ENCODE measurements around the gene ACOT4.
"Not testable (repeated sequence)": the region's sequence is repeated elsewhere in the genome, so short reads cannot be mapped to it uniquely, and the experiment has no call there.

The ACOT4 gene

DNA sequence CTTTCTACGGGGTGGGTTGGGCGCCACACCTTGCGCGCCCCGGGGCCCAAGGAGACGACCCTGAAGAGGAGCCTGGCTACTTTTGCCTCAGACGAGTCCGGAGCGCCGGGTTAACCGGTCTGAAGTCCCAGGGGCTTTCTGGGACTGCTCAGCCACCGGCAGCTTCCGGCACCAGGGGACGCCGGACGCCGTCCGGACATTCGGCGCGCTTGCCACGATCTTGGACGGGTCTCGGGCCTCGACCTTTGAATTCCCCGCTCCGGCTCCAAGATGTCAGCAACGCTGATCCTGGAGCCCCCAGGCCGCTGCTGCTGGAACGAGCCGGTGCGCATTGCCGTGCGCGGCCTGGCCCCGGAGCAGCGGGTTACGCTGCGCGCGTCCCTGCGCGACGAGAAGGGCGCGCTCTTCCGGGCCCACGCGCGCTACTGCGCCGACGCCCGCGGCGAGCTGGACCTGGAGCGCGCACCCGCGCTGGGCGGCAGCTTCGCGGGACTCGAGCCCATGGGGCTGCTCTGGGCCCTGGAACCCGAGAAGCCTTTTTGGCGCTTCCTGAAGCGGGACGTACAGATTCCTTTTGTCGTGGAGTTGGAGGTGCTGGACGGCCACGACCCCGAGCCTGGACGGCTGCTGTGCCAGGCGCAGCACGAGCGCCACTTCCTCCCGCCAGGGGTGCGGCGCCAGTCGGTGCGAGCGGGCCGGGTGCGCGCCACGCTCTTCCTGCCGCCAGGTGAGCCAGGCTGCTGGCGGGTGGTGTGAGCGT, at the start of gene ACOT4:
Gene ACOT4, plus strand, starts transcription at position 184 of the 760 bp plus-strand sequence. Its CDS starts 87 bp downstream, at position 271.
- no peak for DNase-seq

DNA sequence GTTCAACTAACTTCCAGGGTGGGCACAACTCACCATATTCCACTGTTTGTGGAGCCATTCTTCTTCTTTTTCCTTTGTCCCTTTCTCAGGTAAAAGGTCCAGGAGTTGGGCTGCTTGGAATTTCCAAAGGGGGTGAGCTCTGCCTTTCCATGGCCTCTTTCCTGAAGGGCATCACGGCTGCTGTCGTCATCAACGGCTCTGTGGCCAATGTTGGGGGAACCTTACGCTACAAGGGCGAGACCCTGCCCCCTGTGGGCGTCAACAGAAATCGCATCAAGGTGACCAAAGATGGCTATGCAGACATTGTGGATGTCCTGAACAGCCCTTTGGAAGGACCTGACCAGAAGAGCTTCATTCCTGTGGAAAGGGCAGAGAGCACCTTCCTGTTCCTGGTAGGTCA, 48.7 kb upstream of the ACOT4 start:
- not testable (repeated sequence) for DNase-seq

- DNase-seq, result not testable (repeated sequence)
Observed at GRCh38 chr14:73545353-73545752, 46.3 kb upstream of the ACOT4 start.

DNA sequence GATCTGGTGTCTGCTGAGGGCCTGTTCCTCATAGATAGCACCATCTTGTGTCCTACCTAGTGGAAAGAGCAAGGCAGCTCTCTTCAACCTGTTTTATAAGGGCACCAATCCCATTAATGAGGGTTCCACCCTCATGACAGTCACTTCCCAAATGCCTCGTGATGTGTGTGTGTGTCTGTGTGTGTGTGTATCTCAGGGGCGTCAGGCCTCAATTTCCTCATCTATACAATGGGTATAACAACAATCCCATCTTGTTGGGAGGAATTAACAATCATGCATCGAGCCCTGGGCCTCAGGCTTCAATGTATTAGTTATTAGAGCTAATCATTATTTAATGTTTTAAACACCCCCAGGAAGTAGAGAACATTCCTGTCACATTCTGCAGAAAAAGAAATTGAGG, 42.6 kb upstream of the ACOT4 start:
- not testable (repeated sequence) for DNase-seq

GRCh38 chr14:73549889-73550524, 41.7 kb upstream of the ACOT4 start:
- DNase-seq, result not testable (repeated sequence)

GRCh38 chr14:73553845-73554244, 37.8 kb upstream of the ACOT4 start:
- DNase-seq, result no peak

GRCh38 chr14:73557201-73557600, 34.5 kb upstream of the ACOT4 start:
- DNase-seq, result not testable (repeated sequence)

DNA sequence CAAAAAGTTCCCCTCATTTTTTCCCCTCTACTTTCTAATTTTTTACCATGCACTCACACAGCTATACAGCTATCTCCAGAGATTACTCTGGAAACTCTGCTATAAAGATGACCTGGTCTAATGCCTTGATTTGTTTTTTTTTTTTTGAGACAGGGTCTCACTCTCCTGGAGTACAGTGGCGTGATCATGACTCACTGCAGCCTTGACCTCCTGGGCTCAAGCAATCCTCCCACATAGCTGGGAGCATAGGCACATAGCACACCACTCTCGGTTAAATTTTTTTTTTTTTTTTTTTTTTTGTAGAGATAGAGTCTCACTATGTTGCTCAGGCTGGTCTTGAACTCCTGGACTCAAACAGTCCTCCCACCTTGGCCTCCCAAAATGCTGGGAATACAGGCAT, 33.4 kb upstream of the ACOT4 start:
- DNase-seq, result not testable (repeated sequence)

DNA sequence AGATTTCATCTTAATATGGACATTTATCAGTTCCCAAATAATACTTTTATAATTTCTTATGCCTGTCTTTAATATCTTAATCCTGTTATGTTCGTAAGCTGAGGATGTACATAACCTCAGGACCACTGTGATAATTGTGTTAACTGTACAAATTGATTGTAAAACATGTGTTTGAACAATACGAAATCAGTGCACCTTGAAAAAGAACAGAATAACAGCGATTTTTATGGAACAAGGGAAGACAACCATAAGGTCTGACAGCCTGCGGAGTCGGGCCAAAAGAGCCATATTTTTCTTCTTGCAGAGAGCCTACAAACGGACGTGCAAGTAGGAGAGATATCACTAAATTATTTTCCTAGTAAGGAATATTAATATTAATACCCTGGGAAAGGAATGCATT, 29.4 kb upstream of the ACOT4 start:
- not testable (repeated sequence) for DNase-seq

- DNase-seq, result not testable (repeated sequence)
Observed at GRCh38 chr14:73562696-73563095, 29.0 kb upstream of the ACOT4 start.

DNA sequence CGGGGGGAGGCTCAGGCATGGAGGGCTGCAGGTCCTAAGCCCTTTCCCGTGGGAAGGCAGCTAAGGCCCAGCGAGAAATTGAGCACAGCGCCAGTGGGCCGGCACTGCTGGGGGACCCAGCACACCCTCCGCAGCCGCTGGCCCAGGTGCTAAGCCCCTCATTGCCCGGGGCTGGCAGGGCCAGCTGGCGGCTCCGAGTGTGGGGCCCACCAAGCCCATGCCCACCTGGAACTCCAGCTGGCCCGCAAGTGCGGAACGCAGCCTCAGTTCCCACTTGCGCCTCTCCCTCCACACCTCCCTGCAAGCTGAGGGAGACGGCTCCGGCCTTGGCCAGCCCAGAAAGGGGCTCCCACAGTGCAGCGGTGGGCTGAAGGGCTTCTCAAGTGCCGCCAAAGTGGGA, 25.2 kb upstream of the ACOT4 start:
- not testable (repeated sequence) for DNase-seq

- DNase-seq, result not testable (repeated sequence)
Observed at GRCh38 chr14:73566935-73567334, 24.7 kb upstream of the ACOT4 start.

- no peak for DNase-seq
Observed at GRCh38 chr14:73567358-73567757, 24.3 kb upstream of the ACOT4 start.

GRCh38 chr14:73567951-73568885, 23.5 kb upstream of the ACOT4 start:
- DNase-seq, result no peak

GRCh38 chr14:73568886-73569184, 22.8 kb upstream of the ACOT4 start:
- not testable (repeated sequence) for DNase-seq

DNA sequence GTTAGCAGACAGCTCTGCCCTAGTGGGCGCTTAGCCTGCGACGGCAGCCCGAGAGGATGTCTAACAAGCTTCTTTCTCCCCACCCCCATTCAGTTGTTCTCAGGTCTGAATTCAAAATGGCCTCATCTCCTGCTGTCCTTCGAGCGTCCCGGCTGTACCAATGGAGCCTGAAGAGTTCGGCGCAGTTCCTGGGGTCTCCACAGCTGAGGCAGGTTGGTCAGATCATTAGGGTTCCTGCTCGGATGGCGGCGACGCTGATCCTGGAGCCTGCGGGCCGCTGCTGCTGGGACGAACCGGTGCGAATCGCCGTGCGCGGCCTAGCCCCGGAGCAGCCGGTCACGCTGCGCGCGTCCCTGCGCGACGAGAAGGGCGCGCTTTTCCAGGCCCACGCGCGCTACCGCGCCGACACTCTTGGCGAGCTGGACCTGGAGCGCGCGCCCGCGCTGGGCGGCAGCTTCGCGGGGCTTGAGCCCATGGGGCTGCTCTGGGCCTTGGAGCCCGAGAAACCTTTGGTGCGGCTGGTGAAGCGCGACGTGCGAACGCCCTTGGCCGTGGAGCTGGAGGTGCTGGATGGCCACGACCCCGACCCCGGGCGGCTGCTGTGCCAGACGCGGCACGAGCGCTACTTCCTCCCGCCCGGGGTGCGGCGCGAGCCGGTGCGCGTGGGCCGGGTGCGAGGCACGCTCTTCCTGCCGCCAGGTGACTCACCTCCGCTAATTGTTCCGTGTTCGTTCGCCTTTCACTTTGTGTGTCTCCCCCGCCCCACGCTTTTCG, 22.3 kb upstream of the ACOT4 start, which contains the start of gene ACOT2:
Gene ACOT2, plus strand, starts transcription at position 29 of the 774 bp plus-strand sequence. Its CDS starts 28 bp downstream, at position 57.
- DNase-seq, result not testable (repeated sequence)

GRCh38 chr14:73570913-73571312, 20.8 kb upstream of the ACOT4 start:
- DNase-seq, result not testable (repeated sequence)

- not testable (repeated sequence) for DNase-seq
Observed at GRCh38 chr14:73573034-73573433, 18.6 kb upstream of the ACOT4 start.

DNA sequence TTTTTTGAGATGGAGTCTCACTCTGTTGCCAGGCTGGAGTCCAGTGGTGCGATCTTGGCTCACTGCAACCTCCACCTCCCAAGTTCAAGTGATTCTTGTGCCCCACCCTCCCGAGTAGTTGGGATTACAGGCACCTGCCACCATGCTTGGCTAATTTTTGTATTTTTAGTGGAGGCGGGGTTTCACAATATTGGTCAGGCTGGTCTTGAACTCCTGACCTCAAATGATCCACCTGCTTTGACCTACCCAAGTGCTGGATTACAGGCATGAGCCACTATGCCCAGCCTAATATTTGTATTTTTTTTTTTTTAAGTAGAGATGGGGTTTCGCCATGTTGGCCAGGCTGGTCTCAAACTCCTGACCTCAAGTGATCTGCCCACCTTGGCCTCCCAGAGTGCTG, 17.9 kb upstream of the ACOT4 start:
- DNase-seq, result not testable (repeated sequence)

GRCh38 chr14:73574251-73574650, 17.4 kb upstream of the ACOT4 start:
- not testable (repeated sequence) for DNase-seq

DNA sequence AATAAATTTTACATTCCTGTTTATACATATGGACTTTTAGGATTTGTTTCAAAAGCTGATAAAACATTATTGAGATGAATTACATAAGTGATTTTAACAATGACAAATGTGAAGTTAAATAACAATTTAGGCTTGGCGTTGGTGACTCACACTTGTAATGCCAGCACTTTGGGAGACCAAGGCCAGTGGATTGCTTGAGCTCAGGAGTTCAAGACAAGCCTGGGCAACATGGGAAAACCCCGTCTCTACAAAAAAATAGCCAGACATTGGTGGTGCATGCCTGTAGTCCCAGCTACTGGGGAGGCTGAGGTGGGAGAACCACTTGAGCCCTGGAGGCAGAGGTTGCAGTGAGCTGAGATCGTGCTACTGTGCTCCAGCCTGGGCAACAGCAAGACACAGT, 15.3 kb upstream of the ACOT4 start:
- DNase-seq, result no peak

DNA sequence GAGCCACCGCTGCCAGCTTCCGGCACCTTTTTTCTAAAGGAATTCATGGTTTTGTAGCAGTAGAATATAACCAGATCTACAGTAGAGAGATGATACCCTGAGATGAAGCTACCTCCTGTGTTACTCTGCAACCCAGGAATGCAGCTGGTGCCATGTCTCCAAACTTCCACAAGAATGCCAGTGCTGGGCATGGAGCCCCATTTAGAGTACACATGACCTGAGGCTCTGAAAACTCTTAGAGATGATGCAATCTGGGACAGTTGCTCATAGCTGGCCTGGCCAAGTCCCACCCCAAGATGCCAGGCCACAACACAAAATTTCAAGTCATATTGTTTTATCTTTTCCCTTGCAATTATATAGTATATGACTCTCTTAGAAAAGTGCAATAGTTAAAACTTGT, 14.5 kb upstream of the ACOT4 start:
- DNase-seq, result not testable (repeated sequence)

Data from SIG-M5 (cell line).